GM19468 (cell line): ENCODE results near the gene FOXC1.
A peak's percentile ranks its signal among the peaks of the same experiment; 100 is the strongest.

Source experiments
- ATAC-seq: cut with Tn5 transposase; IDR thresholded peaks from one replicate; pipeline ENCODE4 v1.9.1; 2021; ENCODE audit warnings: mild to moderate bottlenecking, moderate library complexity, moderate number of reproducible peaks; ENCODE audit not compliant: unreplicated experiment; ENCODE audit errors: extremely low read depth

FOXC1 gene

GRCh38 chr6:1609648-1610496 is at the start of gene FOXC1:
Gene FOXC1, plus strand, starts transcription at chr6:1609915. Its CDS starts 531 bp downstream, at chr6:1610446.
- ATAC-seq, result peak; percentile 16

DNA sequence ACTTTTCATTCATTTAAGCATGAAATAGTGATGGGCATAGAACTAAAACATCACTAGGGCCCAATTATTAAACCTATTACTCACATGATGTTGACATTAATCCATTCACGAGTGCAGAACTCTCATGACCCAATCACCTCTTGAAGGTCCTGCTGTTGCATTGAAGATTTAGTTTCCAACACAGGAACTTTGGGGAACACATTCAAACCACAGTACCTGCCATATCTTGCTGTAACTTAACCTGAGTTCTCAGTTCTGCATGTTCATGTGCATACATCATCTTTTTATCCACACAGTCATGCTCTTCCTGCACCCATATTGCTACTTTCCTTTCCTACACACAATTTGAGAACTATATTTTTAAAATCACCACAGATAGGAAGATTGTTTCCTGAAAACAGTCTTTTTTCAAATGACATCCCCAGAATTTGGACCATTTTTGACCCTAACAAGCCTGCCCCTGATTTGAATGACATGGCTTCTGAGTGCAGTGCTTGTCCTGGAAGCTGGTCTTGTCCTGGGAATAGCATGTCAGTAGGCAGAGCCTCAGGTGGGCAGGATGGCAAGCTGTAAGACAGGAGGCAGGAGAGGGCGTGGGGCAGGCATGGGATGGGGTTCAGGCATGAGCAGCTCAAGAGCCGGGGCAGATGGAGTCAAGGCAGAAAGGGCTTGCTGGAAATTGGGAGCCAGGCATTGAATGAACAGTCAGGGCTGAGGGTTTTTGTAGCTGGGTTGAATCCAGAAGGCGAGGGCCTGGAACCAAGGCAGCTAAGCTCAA is 49.2 kb upstream of the FOXC1 start:
- no peak for ATAC-seq

GRCh38 chr6:1561355-1561754 is 48.4 kb upstream of the FOXC1 start:
- no peak for ATAC-seq

DNA sequence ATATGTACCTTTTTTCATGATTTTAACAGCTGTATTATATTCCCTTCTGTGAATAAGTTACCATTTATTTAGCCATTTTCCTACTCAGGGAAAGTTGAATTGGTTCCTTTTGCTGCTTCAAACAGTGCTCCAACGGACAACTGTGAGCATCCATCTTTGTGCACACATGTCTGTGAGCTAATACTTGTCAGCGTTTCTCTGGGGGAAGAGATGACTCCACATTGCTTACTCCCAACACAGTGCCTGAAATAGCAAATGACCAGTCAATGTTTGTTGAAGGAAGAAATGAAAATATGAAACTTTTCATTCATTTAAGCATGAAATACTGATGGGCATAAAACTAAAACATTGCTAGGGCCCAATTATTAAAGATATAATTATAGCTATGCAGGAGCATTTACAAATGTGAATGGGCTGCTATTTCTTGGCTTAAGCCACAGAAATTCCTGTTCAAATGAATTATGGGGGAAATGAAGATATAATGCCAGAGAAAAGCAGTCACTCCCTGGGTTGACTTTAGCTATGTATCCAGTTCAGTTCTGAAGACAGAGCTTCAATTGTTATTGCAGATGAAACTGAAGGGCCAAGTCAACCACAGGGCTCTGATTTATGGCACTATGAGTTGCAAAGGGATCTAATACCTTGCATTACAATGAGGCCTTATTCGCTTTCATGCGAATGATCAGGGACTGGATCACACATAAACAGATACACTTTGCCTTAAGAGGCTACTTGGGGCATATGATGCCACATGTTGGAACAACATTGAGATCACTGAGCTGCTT is 47.4 kb upstream of the FOXC1 start:
- no peak for ATAC-seq

- no peak for ATAC-seq
Observed at GRCh38 chr6:1569377-1569776, 40.3 kb upstream of the FOXC1 start.

DNA sequence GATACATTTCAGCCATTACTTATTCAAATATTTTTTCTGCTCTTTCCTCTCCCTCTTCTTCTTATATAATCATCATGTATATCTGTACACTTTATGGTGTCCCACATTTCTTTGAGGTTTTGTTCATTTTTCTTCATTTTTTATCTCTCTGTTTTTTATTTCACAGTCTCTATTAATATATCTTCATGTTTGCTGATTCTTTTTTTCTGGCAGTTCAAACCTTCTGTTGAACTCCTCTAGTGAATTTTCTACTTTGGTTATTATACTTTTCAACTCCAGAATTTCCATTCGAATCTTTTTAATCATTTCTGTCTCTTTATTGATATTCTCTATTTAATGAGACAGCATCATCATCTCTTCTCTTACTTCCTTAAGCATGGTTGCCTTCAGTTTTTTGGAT is 38.9 kb upstream of the FOXC1 start:
- ATAC-seq, result no peak

- ATAC-seq, result no peak
Observed at GRCh38 chr6:1572892-1573291, 36.8 kb upstream of the FOXC1 start.

- no peak for ATAC-seq
Observed at GRCh38 chr6:1574083-1574761, 35.5 kb upstream of the FOXC1 start.

DNA sequence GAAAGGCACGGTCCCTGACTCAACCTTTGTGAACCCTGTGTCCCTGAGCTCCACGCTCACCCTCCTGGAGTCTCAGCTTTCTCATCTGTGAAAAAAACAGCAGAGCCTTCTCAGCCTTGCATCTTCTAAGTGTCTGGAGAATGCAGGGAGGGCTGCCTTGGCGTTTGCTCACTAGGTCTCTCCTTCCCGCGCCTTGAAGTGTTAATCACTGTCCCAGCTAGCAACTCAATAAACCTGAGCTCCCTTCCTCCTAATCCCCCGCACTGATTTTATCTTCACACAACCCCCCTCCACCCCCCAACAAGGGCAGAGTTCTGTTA is 34.9 kb upstream of the FOXC1 start:
- no peak for ATAC-seq

DNA sequence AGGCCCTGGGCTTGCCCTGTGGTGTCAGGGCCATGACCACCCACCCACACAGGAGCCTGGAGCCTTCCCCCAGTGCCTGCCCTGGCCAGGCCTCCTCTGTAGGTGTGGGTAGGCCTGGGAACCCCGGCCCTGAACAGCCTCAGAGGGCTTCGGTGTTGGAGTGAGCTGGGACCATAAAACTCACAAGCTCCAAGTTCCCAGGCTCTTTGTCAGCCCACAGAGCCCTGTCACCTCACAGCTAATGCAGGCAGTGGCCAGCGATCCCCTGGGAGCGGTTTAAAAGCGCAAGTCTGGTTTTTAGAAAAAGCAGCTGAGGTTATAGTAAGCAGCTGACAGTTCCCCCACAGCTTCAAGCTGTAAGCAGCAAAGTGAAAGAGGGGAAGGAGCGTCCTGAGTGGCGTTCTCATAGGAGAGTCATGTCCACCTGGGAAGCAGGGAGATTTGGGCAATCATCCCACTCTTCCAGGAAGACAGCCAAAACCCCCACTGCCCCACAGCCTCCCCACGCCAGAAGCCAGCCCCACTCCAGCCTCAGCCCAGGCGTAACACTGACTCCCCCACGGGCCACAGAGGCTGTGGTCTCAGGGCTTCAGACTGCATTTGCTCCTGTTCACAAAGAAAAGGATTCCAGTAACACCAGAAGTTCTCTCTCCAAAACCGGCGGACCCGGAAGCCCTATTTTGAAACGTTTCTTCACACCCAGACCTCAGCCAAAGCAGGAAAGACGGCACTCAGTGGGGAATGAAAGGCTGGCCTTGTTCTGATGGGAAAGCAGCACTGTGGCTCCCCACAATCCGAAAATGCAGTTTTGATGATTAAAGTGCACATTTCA is 34.3 kb upstream of the FOXC1 start:
- ATAC-seq, result no peak

DNA sequence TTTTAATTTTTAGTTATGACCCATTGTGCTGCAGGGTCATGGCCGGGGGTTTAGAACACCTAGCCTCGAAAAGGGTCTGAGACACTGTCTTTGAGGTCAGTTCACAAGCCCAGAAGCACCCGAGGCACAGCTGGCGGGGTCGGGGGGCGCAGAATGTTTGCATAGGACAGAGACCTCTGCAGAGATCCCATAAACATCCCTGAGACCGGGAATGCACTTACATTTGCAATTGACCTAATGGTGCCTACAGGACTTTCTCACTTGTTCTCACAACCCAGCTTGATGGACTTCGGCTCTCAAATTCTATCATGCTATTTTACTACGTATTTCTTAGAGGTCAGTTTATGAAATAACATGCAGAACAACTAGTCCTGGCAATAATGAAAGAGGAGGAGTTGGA is 33.5 kb upstream of the FOXC1 start:
- no peak for ATAC-seq

- ATAC-seq, result no peak
Observed at GRCh38 chr6:1576711-1577110, 33.0 kb upstream of the FOXC1 start.

GRCh38 chr6:1577146-1577680 is 32.5 kb upstream of the FOXC1 start:
- no peak for ATAC-seq

- ATAC-seq, result no peak
Observed at GRCh38 chr6:1577896-1578745, 31.6 kb upstream of the FOXC1 start.

- ATAC-seq, result no peak
Observed at GRCh38 chr6:1579096-1579495, 30.6 kb upstream of the FOXC1 start.

GRCh38 chr6:1580109-1580508 is 29.6 kb upstream of the FOXC1 start:
- ATAC-seq, result no peak

- ATAC-seq, result no peak
Observed at GRCh38 chr6:1580585-1580984, 29.1 kb upstream of the FOXC1 start.
